ENCODE measurements around the gene VAV3.

DNA sequence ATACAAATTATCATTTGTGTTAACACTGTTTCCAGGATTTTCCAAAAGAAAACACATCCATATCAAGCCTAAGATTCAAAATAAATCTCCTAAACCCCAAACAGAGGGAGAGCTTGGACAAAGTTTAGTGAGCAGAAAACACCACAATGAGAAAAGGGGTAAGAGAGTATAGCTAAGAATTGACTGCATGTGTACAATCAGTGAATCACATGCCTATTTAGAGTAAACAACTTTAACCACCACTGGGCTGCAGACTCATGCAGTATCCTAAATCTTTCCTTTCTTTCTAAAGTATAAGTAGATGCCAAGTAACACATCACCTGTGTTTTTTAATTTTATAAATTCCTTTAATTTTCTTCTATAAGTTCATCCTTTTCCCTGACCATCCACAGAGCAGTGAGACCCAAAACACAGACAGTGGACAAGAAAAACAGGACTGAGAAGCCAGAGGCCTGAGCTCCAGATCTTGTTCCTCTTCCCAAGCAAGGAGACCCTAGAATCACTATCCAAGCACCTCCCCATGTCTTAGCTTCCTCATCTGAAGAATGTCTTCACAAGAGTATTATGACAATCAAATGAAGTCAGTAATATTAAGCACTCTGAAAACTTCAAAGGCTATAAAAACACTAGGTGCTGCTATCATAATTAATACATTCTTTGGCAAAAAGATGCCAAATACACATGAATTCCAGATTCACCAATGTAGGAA is 93.1 kb downstream of the VAV3 start:
- TF ChIP-seq POLR2A (IDR thresholded peaks at IDR 0.05): no peak
- TF ChIP-seq, protein P1, sequence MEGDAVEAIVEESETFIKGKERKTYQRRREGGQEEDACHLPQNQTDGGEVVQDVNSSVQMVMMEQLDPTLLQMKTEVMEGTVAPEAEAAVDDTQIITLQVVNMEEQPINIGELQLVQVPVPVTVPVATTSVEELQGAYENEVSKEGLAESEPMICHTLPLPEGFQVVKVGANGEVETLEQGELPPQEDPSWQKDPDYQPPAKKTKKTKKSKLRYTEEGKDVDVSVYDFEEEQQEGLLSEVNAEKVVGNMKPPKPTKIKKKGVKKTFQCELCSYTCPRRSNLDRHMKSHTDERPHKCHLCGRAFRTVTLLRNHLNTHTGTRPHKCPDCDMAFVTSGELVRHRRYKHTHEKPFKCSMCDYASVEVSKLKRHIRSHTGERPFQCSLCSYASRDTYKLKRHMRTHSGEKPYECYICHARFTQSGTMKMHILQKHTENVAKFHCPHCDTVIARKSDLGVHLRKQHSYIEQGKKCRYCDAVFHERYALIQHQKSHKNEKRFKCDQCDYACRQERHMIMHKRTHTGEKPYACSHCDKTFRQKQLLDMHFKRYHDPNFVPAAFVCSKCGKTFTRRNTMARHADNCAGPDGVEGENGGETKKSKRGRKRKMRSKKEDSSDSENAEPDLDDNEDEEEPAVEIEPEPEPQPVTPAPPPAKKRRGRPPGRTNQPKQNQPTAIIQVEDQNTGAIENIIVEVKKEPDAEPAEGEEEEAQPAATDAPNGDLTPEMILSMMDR (IDR thresholded peaks at IDR 0.05): no peak

All from heart left ventricle (tissue), 13 donors.